A172 (cell line): ENCODE data around the gene CNTN5. TPM values are rescaled to one million over a fixed set of nuclear protein-coding genes. Genes with fewer than 3 reads are reported as not detected.

ENCODE experiments used
- DNase-seq: peaks from one replicate; pipeline ENCODE4 v3.0.0-alpha.2; 2015; ENCODE audit warnings: low spot score
- total RNA-seq: library from RNA; depleted of rRNA; stranded (reverse); fragments of >200 nt; shearing (Covaris generic); gene quantifications from 2 replicates; pipeline ENCODE4 v1.2.3, GENCODE V29; 2014

CNTN5 gene
- total RNA-seq, 1 experiment from 2014 or later: 0.12 TPM

GRCh38 chr11:99509863-99510262 lies 489.1 kb downstream of the CNTN5 start:
- DNase-seq: no peak

GRCh38 chr11:99513368-99513767 lies 492.6 kb downstream of the CNTN5 start:
- DNase-seq: no peak

- no peak for DNase-seq
These were observed 498.3 kb downstream of the CNTN5 start for GRCh38 chr11:99519095-99519494.

- DNase-seq: peak; percentile 0
These were observed 501.9 kb downstream of the CNTN5 start for GRCh38 chr11:99522467-99523173.

- DNase-seq: no peak
These were observed 510.7 kb downstream of the CNTN5 start for GRCh38 chr11:99531468-99531867.

GRCh38 chr11:99534812-99535211 lies 514.1 kb downstream of the CNTN5 start:
- DNase-seq: no peak

GRCh38 chr11:99535406-99535805 lies 514.7 kb downstream of the CNTN5 start:
- no peak for DNase-seq

- DNase-seq: no peak
These were observed 515.1 kb downstream of the CNTN5 start for GRCh38 chr11:99535819-99536218.

- no peak for DNase-seq
These were observed 516.9 kb downstream of the CNTN5 start for GRCh38 chr11:99537681-99538080.

GRCh38 chr11:99545616-99546015 lies 524.9 kb downstream of the CNTN5 start:
- no peak for DNase-seq

- DNase-seq: peak; percentile 54
These were observed 527.5 kb downstream of the CNTN5 start for GRCh38 chr11:99548264-99548663.

GRCh38 chr11:99554232-99554903 lies 533.6 kb downstream of the CNTN5 start:
- no peak for DNase-seq

GRCh38 chr11:99555486-99555885 lies 534.7 kb downstream of the CNTN5 start:
- DNase-seq: no peak

GRCh38 chr11:99565333-99565732 lies 544.6 kb downstream of the CNTN5 start:
- no peak for DNase-seq

GRCh38 chr11:99567334-99567956 lies 546.7 kb downstream of the CNTN5 start:
- no peak for DNase-seq

GRCh38 chr11:99568808-99569207 lies 548.1 kb downstream of the CNTN5 start:
- DNase-seq: no peak

- DNase-seq: no peak
These were observed 550.3 kb downstream of the CNTN5 start for GRCh38 chr11:99571094-99571493.

GRCh38 chr11:99584830-99585229 lies 564.1 kb downstream of the CNTN5 start:
- no peak for DNase-seq

- DNase-seq: no peak
These were observed 564.9 kb downstream of the CNTN5 start for GRCh38 chr11:99585606-99586005.

GRCh38 chr11:99589771-99590170 lies 569.0 kb downstream of the CNTN5 start:
- DNase-seq: no peak

GRCh38 chr11:99592266-99592665 lies 571.5 kb downstream of the CNTN5 start:
- no peak for DNase-seq

GRCh38 chr11:99593197-99593596 lies 572.4 kb downstream of the CNTN5 start:
- no peak for DNase-seq

GRCh38 chr11:99601179-99601578 lies 580.4 kb downstream of the CNTN5 start:
- DNase-seq: no peak
